ENCODE data around the gene MYT1.

MYT1 gene

DNA sequence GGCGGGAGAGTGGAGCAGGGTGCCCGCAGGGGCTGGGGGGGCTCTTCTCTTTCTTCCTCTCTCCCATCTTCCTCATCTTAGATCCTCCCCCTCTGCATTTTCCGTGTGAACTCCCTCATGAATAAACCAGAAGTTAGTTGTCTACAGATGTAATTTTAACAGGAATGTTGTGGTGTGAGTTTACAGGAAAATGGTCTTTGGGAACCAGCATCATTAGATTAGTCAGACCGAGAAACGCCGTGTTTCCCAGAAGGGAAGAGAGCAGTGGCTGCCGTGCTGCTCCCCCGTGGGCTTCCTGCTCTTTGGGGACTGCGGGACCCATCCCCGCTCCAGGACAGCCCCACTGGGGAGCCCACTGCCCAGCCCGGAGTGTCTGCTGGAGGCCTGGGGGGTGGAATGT, 3.4 kb downstream of the MYT1 start:
- DNase-seq (ENCODE audit: low read depth) = no peak
- H3K4me3 ChIP-seq (ENCODE audit: low read length) = no peak overlapping the region
- TF ChIP-seq, protein P1, sequence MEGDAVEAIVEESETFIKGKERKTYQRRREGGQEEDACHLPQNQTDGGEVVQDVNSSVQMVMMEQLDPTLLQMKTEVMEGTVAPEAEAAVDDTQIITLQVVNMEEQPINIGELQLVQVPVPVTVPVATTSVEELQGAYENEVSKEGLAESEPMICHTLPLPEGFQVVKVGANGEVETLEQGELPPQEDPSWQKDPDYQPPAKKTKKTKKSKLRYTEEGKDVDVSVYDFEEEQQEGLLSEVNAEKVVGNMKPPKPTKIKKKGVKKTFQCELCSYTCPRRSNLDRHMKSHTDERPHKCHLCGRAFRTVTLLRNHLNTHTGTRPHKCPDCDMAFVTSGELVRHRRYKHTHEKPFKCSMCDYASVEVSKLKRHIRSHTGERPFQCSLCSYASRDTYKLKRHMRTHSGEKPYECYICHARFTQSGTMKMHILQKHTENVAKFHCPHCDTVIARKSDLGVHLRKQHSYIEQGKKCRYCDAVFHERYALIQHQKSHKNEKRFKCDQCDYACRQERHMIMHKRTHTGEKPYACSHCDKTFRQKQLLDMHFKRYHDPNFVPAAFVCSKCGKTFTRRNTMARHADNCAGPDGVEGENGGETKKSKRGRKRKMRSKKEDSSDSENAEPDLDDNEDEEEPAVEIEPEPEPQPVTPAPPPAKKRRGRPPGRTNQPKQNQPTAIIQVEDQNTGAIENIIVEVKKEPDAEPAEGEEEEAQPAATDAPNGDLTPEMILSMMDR (conservative IDR thresholded peaks at IDR 0.05; ENCODE audit: low read depth, low read length) = no peak

DNA sequence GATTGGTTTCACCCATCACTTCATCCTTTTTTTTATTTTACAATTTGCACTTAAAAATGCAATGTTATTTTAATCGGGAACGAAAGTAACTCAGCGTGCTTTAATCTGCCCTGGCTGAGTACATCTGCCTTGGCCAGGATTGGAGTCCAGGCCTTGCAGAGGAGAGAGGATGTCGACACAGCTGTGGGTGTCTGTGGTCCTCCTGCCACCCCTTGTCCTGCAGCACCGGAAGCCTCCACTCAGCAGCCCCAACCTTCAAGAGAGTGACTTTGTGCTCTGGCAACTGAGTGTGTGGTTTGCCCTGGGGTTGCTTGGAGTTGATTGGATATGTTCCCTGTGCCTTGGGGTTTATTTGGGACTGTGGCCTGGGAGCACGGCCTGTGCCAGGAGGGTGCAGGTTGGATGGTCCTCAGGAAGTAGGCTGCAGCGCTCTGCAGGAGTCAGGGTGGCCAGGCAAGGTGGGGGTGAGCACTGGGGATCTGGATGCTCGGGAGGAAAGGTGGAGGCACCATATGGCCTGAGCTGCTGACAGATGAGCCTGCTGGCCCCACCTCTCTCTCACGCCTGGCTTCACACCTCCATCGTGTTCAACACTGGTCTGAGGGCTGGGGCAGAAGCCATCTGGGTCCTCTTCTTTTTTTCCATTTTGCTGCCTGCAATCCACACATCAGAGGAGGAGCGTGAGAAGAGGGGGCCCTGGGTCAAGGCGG, 4.3 kb downstream of the MYT1 start:
- no peak overlapping the region for H3K4me3 ChIP-seq (ENCODE audit: low read length)
- TF ChIP-seq, protein P1 (conservative IDR thresholded peaks at IDR 0.05; ENCODE audit: low read depth, low read length) = no peak
- DNase-seq (ENCODE audit: low read depth) = no peak

DNA sequence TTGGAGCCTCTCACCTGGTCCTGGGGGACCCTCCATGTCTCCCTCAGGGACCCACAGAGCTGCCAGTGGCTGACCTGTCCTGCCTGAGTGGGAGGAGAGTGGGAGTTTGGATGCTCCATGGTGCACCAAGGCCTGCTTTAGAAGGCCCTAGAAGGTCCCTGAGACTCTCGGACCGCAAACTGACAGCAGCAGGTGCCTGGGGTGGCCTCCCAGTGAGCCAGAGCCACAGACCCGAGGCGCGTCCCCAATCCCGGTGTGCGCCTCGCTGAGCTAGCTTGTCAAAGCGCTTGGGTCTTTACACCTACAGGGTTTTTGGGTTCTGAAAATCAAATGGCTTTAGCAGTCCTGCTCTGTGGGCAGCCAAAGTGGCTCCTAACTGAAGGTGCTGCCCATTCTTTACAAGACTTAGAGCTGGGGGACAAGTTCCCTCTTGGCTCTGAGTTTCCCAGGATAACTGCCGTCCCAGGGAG, 4.9 kb downstream of the MYT1 start:
- TF ChIP-seq, protein P1 (conservative IDR thresholded peaks at IDR 0.05; ENCODE audit: low read depth, low read length) = no peak
- H3K4me3 ChIP-seq (ENCODE audit: low read length) = no peak overlapping the region
- no peak for DNase-seq (ENCODE audit: low read depth)

DNA sequence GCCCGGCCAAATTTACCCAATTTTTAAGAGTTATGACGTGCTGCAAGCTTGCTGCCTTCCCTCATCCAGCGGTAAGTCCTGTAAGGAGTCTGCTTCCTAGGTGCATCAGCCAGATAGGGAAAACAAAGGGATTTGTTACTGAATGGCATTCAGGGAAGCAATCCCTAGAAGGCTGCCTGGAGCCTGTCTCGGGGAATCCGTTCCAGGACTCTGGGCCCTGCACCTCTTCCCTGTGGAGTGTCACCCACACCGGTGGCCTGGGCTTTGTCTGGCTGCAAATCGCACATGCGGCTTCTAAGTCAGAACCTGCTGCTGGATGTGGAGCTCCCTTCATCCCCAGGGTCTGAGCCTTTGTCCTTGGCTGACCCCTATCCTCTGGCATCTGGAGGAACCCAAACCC, 7.0 kb downstream of the MYT1 start:
- DNase-seq (ENCODE audit: low read depth) = no peak
- H3K4me3 ChIP-seq (ENCODE audit: low read length) = no peak overlapping the region
- TF ChIP-seq, protein P1 (conservative IDR thresholded peaks at IDR 0.05; ENCODE audit: low read depth, low read length) = no peak

DNA sequence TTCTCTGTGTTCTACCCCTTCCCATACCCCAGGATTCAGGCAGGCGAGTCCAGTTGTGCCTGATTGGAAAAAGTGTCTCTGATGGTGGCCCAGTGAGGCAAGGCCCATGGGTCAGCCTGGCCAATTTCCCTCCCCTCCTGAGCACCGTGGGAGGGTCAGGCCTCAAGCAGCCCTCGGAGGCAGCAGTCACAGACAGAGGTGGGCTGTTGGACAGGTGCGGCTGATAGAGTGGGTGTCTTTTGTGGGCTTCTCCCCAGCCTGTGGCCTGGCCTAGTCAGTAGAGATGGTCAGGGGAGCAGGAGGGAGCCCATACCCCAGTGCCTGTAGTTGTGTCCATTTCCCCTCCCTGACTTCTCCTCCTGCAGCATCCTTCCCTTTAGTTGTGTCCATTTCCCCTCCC, 8.9 kb downstream of the MYT1 start:
- H3K4me3 ChIP-seq (ENCODE audit: low read length) = no peak overlapping the region
- no peak for DNase-seq (ENCODE audit: low read depth)
- TF ChIP-seq, protein P1 (conservative IDR thresholded peaks at IDR 0.05; ENCODE audit: low read depth, low read length) = no peak

DNA sequence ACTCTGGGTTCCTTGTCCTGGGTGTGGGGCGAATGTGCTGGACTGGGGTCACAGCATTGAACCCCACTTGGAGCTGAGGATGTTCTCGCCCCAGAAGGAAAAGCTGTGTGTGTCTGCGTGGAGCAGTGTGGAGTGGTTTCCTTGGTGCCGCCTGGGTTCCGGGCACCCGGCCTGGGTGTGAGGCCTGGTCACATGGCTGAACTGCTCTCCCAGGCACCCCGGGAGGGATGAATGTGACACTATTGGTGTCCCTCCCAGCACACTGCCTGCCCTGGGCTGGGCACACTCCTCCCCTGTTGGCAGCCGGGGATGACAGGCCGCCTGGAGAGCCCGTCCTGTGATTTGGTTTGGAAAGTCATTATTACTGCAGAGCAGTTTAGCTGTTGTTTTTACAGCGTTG, 12.3 kb downstream of the MYT1 start:
- DNase-seq (ENCODE audit: low read depth) = no peak
- TF ChIP-seq, protein P1 (conservative IDR thresholded peaks at IDR 0.05; ENCODE audit: low read depth, low read length) = no peak
- no peak overlapping the region for H3K4me3 ChIP-seq (ENCODE audit: low read length)

DNA sequence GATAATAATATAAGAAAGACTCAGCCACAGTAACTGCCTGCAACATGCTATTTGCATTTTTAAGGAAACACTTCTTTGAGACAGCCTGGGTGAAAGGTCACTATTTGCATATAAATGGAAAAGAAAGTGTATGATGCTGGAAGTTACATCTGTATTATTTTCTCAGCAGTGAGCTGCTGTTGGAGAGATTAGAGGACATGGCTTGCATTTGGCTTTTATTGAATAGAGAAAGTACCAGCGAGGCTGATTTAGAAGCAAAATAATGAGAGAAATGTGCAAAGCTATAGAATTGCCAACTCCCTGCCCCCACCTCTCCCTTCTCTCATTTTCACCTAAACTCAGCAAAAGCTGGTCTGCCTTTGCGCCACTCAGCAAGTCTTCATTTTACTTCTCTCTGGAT, 12.7 kb downstream of the MYT1 start:
- DNase-seq (ENCODE audit: low read depth) = no peak
- H3K4me3 ChIP-seq (ENCODE audit: low read length) = no peak overlapping the region
- TF ChIP-seq, protein P1 (conservative IDR thresholded peaks at IDR 0.05; ENCODE audit: low read depth, low read length) = no peak

All from retinal pigment epithelial cell (primary cell).